Central memory CD4-positive, alpha-beta T cell (primary cell): Measurements from ENCODE around the gene CLEC12A.
"Not testable (repeated sequence)": the region's sequence is repeated elsewhere in the genome, so short reads cannot be mapped to it uniquely, and the experiment has no call there.

Source experiments
- DNase-seq: peaks from one replicate; pipeline ENCODE4 v3.0.0; 2022

CLEC12A gene

GRCh38 chr12:9973949-9974348, 2.7 kb downstream of the CLEC12A start:
- no peak for DNase-seq

DNA sequence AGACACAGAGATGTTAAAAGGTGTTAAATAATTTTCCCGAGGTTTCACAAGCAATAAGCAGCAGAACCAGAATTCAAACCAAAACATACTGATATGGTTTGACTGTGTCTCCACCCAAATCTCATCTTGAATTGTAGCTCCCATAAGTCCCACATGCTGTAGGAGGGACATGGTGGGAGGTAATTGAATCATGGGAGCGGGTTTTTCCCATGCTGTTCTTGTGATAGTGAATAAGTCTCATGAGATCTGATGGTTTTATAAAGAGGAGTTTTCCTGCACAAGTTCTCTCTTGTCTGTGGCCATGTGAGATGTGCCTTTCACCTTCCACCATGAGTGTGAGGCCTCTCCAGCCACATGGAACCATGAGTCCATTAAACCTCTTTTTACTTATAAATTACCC, 3.5 kb downstream of the CLEC12A start:
- DNase-seq: not testable (repeated sequence)

GRCh38 chr12:9975614-9976013, 4.4 kb downstream of the CLEC12A start:
- DNase-seq: no peak

DNA sequence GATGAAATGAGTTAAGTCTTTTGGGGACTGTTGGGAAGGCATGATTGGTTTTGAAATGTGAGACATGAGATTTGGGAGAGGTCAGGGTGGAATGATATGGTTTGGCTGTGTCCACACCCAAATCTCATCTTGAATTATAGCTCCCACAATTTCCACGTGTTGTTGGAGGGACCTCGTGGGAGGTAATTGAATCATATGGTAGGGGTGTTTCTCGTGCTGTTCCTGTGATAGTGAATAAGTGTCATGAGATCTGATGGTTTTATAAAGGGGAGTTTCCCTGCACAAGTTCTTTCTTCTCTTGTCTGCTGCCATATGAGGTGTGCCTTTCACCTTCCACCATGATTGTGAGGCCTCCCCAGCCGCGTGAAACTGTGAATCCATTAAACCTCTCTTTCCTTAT, 5.4 kb downstream of the CLEC12A start:
- DNase-seq: not testable (repeated sequence)

GRCh38 chr12:9977916-9978315, 6.7 kb downstream of the CLEC12A start:
- DNase-seq: no peak

DNA sequence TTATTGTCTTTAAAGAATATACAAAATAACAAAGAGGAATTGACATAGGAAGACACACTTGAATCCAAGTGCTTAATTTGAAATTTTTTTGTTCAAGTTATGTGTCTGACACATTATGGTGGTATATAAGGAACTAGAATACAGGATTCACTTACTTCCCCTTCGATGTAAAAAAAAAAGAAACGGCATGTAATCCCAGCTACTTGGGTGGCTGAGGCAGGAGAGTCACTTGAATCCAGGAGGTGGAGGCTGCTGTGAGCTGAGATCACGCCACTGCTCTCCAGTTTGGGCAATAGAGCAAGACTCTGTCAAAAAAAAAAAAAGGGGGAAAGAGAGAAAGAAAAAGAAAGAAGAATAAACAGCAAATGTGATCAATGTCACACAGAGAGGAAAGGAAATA, 8.9 kb downstream of the CLEC12A start:
- DNase-seq: no peak

- no peak for DNase-seq
Measured at GRCh38 chr12:9991876-9992275, 20.7 kb downstream of the CLEC12A start.

GRCh38 chr12:9992296-9992695, 21.1 kb downstream of the CLEC12A start:
- no peak for DNase-seq

DNA sequence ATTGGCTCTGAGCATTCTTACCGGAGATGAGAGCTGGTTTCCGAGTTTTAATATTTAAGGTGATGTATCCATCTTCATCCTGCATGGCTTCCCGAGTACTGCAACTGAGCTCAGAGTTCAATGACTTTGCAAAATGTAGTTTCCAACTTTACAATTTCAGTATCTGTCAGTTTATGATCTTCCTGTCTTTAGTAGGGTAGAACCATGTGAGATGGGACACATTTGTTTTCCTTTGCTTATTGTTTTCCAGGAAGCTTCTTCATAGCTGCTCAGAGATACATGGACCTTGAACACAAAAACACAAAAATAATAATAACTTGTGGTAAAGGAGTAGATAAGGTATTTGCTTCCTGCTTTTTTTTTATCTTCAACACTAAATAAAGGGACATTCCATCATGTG, 27.8 kb downstream of the CLEC12A start, which contains the start of gene CLEC1B:
Gene CLEC1B, minus strand, starts transcription at position 106 of the 400 bp plus-strand sequence. Its CDS starts 21 bp downstream, at position 85.
- DNase-seq: no peak

GRCh38 chr12:10001171-10001776, 30.1 kb downstream of the CLEC12A start:
- no peak for DNase-seq

DNA sequence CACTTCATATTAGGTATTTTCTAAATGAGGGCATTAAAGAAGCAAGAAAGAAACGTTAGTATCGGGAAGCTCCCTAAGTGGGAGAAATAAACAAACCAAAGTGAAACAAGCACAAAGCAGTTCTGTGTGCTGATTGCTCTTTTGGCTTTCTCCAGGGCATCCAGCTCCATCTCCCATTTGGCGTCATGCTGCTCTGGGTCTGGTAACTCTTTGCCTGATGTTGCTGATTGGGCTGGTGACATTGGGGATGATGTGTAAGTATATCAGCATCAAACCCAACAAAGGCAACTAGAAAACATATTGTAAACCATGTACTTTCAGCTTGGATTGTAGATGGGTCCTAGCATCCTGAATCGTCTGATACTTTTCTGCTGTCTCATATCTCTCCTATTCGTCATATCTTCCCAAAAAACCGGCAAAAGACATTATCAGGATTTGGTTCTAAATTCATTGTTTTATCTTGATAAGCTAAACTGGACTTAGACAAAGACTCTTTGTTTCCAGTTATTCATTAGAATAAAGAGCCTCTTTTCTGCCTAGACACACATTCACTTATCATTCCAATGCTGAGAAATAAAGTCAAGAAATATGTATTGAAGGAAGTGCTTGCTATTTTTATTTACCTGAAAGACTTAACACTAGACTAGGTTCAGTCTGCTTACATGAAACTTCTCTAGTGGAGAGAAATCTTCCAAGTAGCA, 41.6 kb downstream of the CLEC12A start:
- DNase-seq: no peak

DNA sequence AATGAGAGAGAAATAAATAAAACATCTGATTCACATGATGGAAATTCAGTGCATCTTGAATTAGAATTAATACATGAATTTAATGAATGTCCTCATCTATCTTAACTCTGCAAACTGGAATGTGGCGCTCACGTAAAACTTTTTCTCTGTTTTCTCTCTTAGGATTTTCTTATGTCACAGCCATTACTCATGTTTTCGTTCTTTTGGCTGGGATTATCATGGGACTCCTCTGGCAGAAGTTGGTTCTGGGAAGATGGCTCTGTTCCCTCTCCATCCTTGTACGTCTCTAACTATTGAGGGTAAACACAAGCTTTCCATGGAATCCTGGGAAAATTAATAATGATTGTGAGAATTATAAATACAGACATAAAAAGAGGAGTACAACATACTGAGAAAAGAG, 44.2 kb downstream of the CLEC12A start:
- DNase-seq: no peak

- DNase-seq: no peak
Measured at GRCh38 chr12:10016881-10017280, 45.7 kb downstream of the CLEC12A start.

DNA sequence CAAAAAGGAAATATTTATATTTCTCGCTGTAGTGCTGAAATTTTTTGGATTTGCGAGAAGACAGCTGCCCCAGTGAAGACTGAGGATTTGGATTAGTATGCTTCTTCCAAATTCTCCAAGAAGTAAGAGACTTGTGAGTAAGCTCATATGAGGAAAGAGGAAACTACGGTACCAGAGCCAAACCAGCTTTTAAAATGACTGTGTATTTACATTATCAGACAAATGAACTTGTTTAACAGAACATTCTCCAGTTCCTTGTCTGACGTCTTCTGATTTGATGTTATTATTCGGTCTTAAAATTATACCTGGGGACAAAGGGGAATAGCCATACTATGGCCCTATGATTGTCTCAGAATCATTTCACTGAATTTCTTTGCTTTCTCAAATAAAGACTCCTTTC, 47.2 kb downstream of the CLEC12A start:
- DNase-seq: no peak

- DNase-seq: no peak
Measured at GRCh38 chr12:10021342-10021741, 50.1 kb downstream of the CLEC12A start.

GRCh38 chr12:10025236-10025635, 54.0 kb downstream of the CLEC12A start:
- DNase-seq: no peak

- DNase-seq: not testable (repeated sequence)
Measured at GRCh38 chr12:10026666-10027065, 55.5 kb downstream of the CLEC12A start.

GRCh38 chr12:10027311-10027710, 56.1 kb downstream of the CLEC12A start:
- DNase-seq: no peak

GRCh38 chr12:10027721-10028120, 56.5 kb downstream of the CLEC12A start:
- no peak for DNase-seq

- no peak for DNase-seq
Measured at GRCh38 chr12:10030446-10030845, 59.2 kb downstream of the CLEC12A start, which contains the start of gene CLEC9A. TSS of gene CLEC9A (plus strand) at chr12:10030682. CDS start at chr12:10052688, 22,006 bp downstream.

GRCh38 chr12:10031321-10031720, 60.1 kb downstream of the CLEC12A start:
- no peak for DNase-seq

DNA sequence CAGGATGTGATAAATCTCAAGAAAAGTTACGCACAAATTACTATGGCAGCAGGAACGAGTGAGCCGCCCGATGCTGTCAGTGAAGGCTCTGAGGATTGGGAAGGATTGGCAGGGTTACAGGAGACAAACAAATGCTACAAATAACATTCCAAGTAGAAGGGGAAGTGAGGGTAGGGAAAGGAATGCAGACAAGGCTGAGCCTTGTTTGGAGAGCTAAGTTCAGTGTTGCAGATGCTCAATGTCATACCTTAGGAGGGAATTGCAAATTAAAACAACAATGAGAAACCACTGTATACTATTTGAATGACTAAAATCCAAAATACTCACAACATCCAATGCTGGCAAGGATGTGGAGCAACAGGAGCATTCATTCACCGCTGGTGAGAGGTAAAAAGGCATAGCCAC, 60.6 kb downstream of the CLEC12A start:
- DNase-seq: no peak

GRCh38 chr12:10033783-10034545, 62.8 kb downstream of the CLEC12A start:
- no peak for DNase-seq
